HG03064 (cell line): ENCODE results near the gene CARS1.

Source experiments
- ATAC-seq: cut with Tn5 transposase; IDR thresholded peaks from one replicate; pipeline ENCODE4 v1.9.1; 2021; ENCODE audit warnings: low read depth; ENCODE audit not compliant: unreplicated experiment

CARS1 gene

DNA sequence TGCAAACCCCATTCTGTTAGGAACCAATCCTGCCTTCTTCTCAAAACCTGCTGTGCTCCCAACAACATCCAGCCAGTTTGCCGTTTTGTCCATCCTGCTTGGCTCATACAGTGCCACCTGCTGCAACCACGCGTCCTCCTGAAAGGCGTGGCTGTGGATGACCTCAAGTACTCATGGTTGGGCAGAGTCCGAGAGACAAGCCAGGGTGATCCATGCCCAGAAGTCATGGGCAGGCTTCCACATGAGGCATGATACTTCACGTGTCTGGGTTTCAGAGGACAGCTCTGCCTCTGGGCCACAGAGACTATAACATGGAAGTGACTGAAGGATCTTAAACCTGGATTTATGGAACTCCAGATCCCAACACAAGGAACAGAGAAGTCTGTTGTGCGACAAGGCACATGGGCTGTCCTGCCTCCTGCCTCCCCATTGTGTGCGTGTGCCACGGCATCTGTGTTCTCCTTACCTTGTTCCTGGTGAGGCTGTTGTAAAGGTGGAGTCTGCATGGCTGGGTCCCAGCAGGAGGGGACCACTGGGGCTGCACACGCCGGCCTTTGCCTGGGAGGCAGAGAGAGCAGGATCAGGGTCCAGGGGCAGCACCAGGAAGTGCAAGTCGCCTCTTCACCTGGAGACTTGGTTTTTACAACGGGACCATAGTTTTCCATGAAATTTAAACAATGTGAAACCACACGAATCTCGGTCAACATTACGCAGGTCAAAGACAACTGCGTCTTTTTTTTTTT is 15.4 kb downstream of the CARS1 start:
- no peak for ATAC-seq

DNA sequence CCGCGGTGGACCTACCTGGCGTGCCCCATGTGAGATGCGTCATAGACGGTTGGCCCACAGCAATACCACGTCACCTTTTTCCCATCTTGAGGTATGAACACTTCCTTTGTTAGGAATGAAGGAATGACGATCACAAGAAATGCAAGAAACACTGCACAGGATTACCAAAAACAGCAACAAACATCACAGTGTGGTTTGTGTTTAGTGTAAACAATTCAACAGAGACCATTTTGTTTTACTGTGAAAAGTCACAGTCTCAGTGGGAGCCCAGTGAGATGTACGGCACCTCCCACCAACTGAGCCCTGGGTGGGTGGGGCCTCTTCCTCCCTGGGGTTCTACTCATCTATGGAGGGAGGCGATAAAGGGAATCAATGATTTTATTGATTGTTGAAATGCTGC is 16.3 kb downstream of the CARS1 start:
- no peak for ATAC-seq

DNA sequence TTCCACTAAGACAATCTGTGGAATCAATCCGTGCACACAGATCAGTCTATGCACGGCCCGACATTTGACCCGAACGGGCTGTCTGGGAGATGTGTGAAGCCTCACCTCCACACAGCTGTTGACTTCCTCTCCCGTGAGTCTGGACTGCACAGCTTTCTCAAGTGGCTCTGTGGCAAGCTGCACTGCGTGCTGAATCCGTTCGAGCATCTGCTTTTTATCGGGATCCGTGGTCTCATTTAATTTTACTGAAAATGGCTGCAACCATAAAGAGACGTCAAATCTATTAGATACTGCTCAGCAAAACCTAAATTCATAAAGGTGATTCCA is 19.3 kb downstream of the CARS1 start:
- ATAC-seq, result no peak

DNA sequence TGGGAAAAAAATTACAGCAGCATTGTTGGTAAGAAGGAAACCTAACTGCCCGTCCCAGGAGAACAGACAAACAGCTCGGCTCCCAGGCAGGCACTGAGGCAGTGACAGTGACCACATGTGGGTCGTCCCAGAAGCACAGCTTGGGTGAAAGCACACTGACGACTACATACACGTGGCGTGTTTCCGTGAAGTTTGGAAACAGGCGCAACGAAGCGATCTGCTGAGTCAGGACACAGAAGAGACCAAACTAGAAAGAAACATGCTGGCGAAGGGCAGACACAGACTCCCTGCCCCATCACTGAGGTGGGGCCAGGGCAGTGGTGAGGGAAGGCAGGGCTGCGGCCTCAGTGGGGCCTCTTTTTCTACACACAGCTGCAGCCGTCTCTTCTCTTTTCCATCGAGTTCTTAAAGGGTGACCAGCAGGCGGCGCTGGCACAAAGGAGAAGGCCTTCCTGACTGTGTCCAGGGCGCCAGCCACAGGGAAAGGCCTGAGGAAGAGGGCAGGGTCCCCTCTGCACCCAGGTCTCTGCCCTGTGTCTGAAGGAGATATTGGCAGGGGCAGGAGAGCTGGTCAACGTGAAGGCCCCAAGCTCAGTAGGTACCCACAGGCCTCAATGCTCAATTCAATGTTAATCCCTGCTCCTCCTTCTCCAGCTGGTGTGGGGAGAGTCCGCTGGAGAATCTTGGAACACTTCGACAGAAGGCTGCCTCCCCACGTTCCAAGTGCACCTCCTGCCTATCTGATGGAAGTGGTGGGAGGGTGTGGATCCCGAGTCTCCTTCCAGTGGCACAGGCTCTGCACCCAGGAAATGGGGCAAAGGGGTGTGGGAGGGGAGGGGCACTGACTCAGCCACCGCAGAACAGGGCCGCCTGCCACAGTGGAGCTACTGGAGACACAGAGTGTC is 19.9 kb downstream of the CARS1 start:
- no peak for ATAC-seq

DNA sequence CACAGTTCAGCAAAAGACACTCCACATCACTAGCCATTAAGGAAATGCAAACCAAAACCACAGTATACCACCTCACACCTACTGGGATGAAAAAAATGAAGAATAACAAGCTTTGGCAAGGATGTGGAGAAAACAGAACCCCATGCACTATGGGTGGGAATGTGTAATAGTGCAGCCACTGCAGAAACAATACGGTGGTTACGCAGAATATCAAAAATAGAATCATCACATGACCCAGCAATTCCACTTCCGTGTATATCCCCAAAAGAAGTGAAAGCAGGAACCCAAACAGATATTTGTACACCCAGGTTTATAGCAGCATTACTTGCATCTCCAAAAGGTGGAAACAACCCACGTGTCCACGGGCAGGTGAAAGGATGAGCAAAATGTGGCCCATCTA is 20.8 kb downstream of the CARS1 start:
- no peak for ATAC-seq

DNA sequence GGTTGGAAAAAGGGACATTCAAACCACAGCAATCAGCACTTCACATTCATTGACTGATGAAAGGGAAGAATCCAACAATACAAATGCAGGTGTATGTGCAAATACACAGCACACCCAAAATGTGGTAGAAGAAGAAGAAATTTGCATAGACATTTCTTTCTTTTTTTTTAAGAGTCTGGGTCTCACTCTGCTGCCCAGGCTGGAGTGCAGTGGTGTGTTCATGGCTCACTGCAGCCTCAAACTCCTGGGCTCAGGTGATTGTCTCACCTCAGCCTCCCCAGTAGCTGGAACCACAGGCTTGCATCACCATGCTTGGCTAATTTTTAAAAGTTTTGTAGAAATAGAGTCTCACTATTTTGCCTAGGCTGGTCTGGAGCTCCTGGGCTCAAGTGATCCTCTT is 21.9 kb downstream of the CARS1 start:
- ATAC-seq, result no peak

DNA sequence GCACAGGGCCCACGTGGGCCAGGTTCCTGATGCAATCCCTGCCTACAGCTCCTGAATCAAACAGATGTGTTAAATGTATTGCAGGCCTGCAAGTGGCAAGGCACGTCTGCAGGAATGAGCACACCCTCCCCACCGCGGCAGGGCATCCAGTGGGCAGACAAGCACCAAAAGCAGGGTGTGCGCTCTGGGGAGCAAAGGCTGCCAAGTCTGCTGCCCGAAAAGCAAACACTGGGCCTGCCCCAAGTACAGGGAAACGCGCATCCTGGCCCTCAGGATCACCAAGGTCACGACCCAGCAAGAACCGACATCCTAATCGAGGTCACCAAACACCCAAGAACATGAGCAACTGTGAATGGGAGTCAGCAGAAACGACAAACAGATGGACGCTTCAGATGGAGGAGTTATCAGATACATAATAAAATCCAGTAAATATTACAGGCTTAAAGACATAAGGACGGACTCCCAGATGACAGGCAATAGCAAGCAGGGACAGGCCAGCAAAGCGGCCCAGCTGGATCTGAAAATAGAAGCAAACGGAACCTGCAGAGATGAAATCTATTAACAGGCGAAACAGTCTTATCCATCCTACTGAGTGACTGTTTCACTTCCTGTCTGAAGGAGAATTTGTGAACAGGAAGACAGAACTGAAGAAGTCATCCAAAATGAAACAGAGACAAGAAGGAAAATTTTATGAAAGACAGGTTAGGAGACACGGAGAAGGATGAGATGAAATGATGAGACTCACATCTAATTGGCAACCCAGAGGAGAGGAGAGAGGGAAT is 26.7 kb downstream of the CARS1 start:
- no peak for ATAC-seq

DNA sequence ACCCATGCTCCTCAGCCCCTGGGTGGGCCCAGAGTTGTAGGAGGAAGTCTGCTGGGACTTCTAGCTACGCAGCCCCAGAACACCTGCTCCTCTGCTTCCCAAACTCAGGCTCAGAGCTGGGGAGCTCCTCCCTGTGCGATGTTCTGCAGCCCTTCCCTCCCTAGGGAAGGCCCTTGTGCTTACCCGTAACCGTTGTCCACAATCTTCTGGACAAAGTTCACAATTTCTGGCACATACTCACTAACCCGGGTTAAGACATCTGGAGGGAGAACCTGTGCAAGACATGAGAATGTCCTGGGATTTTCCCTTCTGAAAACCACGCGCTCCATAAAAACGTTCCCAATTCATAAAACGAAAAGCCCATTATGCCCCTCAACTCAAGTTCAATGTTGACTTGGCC is 28.4 kb downstream of the CARS1 start:
- no peak for ATAC-seq

DNA sequence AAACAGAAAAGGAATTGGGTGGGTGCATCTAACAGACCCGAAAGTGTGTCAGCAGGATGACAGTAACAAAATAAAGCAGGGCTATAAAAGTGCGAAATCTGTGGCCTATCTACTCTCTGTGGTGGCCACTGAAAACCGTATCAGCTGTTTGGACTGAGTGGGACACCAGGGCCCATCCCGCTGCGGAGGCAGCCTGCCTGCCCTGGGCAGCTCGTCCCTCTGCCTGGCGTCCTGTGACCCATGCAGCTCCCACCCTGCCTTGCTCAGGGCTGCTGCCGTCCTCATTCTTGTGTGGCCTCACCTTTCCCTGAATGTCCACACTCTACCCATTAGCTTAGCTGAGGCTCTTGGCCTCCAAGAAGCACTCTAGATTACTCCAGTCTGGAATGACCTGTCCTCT is 30.4 kb downstream of the CARS1 start:
- no peak for ATAC-seq

DNA sequence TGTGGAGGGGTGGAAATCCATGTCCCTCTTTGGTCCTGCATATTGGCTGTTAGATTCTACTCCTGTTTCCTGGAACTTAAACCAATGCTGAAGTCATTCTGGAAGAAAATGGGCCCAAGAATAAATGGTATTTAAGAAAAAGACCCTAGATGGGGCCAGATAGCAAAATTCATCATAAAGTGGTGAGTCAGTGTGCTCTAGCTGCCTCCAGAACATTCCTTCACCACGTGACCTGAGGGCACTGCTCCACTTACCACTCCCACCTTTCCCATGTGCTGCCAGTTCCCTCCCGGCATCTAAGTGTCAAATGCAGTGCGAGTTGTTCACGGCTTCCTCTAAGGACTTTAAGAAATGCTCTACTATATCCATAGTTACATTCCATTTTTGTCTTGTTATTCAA is 34.2 kb downstream of the CARS1 start:
- ATAC-seq, result no peak

DNA sequence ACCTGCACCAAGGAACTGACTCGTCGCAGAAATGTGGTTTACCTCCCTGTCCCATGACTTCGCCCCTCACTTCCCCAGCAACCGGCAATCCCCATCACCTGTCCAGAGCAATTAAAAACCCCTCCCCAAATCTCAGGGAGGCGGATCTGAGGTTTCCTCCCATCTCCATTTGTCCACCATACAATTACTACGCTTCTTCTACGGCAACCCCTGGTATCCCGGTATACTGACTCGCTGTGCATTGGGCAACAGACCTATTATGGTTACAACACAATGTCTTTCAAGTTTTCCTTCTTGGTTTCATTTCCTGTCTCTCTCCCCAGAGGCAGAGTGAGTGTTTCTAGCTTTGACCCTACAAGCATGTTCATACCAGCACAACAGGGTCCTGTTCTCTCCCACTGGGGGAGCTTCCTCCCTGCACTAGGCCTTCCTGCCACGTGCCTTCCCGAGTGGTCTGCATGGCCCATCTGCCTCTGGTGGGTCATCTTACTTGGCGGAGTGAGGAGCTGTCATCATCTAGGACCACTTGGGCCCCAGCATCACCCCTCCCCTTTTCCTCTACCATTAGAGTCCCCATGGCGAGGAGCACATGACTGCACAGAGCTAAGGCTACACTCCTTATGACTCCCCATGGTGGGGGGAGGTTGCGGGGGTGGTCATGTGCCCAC is 34.8 kb downstream of the CARS1 start:
- ATAC-seq, result peak; percentile 74

DNA sequence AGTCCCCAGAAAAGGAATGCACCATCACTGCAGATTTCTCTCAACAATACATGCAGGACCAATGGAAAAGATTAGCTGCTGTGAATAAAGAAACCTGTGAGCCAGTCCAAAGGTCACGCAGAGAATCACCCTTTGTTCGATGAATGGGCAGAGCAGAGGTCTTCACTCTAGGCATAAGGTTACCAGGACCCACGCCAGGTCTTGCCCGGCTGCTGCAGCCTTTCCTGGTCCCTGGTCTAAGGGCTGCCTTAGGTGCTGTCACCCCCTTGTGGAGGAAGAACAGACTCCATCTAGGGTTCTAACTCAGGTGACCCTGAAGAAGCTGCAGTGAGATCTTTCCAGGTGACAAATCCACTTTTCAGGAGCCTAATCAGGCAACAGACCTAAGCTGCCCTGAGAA is 36.1 kb downstream of the CARS1 start:
- no peak for ATAC-seq

DNA sequence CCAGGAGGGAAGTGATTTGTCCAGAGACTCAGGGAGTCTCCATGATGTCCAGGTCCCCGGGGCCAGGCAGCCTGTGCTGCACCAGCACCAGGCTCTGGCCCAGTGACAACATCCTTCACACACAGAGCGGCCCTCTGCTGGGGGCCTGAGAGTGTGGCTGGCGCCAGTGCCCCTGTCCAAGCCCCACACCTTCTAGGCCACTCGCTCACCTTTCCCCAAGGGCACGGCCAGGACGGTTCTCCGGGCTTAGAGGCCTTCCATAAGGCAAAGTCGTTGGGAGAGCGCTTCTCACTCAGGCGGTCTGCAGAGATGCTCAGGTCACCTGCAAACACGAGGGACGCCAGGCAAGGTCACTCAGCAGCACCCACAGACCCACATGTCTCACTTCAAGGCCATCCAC is 37.2 kb downstream of the CARS1 start:
- ATAC-seq, result no peak

DNA sequence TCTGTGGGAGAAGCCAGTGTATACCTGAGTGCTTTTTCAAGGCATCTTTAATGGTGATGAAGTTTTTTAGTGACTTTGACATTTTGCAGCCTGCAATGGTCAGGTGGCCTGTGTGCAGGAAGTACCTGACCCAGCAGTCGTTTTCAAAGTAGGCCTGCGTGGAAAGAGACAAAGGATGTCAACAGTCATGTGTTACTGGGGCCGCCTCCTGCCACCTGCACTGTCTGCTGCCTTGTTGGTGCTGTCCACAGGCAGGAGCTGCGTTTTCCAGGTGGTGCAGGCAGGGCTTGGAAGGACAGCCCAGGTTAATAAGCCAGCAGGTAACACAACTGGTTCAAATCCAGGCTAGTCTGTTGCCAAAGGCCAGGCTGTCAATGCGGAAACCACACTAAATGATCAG is 38.6 kb downstream of the CARS1 start:
- no peak for ATAC-seq

DNA sequence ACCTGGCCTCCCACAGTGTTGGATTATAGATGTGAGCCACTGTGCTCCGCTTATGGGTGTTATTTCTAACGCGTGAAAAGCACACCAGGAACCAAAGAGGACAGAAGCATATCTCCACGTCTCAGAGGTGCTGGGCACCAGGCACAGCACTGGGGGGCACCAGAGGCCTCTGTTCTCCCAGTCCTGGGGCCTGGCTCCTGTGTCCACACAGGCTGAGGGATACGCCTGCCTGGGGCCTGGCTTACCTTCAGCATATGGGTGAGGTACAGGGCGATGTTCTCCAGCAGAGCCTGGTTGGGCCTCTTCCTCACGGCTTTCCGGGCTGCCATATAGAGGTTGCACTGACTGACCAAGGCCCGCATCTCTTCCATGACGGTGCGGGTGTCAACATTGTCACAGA is 40.4 kb downstream of the CARS1 start:
- ATAC-seq, result no peak

DNA sequence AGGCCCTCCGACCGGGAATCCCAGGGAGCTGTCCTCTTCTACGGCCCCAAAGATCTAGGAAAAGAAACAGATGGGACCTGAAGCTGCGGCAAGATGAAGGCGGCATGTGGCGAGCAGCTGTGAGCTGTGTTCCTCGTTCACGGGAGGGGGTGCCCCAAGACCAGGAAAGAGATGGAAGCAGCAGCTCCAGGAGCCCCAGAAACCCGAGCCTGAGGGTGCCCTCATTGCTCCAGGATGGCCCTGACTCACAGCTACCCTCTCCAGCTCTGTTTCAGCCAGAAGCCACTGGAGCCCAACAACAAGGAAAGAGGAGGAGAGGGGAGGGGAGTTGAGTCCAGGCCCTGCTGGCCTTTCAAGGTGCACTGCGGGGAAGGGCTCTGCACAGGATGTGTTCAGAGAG is 41.4 kb downstream of the CARS1 start:
- no peak for ATAC-seq

DNA sequence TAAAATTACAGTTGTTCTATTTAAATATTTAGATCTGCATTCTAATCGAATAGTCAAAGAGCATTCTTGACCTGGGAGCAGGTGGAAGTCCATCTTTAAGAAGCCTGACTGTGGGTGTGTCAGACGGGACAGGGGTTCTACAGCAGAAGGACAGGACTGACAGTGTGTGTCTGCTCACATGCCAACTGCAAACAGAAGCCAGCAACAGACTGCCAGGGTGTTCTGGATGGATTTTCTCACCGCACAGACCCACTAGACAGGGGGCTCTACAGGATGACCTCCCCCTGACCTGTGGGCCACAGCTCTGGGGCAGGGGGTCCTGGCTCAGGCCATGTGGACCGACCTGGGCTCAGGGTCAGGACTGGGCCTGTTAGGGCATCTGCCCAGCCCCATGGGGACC is 42.3 kb downstream of the CARS1 start:
- no peak for ATAC-seq

DNA sequence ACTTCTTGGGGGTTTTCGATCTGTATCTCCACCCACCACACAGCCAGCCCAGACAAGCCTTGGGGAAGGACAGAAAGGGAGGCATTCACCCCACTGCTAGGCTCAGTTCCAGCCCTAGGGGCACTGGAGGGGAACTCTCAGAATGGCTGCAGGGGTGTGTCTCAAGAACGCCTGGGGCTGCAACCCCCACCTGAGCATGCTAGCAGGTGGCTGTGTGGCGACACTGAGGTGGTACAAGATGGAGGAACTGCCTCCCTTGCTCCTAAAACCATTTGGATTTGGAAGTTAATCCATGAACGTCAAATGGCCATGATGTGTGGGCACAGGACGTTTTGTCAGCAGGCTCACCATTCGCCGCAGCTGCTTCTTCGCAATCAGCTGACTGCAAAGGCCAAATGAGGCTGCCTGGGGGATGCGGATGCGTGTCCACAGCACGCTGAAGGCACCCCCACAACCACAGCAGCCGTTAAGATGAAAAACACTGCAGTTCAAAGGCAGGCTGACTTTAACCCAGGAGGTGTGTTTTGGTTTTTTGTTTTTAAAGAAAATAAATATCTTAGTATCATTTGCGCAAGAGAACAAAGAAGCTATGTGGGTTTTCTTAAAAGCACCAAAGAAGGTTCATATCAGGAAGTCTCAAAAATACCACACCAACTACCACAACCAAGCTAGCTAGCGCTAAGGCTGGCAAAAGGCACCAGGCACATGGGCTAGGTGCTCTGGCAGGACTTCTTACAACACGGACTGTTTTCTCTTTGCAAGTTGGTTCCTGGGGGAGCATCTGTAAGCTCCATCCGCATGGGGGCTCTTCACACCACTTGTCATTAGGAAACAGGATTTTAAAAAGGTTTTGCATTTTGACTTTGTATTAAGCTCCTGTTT is 42.9 kb downstream of the CARS1 start:
- ATAC-seq, result no peak

DNA sequence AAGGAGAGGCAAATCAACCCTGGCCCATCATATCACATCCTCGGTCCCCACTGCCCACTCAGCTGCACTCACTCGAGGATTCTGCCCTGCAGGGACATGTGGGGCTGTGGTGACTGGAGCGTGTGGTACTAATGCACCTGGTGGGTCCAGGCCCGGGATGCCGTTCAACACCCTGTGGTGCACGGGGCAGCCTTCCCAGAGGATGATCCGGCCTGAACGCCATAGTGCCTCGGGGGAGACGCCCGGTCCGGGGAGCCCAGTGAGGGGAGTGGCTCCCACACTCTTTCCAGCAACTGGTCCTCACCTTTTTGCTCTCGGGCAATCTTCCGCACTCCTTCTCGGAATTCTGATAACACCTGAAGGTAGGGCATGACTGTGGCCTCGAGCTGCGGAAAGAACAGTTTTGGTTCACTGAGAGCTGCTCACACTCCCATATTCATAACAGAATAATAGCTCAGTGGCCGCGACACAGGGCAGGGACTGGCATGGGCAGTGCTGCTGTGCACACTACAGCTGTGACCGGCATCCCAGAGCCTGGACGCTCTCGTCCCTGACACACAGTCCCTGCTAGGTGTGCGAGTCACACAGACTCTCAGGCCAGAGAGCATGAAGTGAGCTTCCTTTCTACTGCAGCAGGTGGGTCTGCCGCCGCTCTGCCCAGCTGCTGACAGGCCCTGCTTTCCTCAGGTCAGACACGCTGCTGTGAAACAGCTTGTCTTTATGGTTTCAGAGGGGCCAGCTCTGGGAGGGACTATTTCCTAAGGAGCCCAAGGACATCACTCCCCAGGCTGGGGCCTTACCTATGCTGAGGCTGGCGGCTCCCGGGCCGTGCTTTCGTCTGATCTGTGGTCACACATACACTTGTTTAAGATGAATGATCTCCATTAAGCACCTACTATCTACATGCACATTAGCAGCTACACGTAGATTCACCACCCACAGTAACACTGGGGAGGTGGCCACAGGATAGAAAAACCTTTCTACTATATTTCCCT is 45.0 kb downstream of the CARS1 start:
- ATAC-seq, result no peak
